Fibroblast of lung (primary cell): Measurements from ENCODE around the gene C7orf57.

Experiments
- CTCF ChIP-seq, 2 donors: IDR thresholded peaks in 1 of 2; conservative IDR thresholded peaks in 1 of 2; 1 replicate in 1 of 2; 2 replicates in 1 of 2; pipeline ENCODE4 v1.5.1; 2011 to 2012; ENCODE audit warnings: low read length in 2 of 2, control low read depth in 1 of 2, inconsistent platforms in 1 of 2, low read depth in 1 of 2, mild to moderate bottlenecking in 1 of 2
- EZH2 ChIP-seq: IDR thresholded peaks from 2 replicates; pipeline ENCODE4 v1.5.1; 2012; ENCODE audit warnings: low read length, control low read depth, mild to moderate bottlenecking; ENCODE audit errors: missing control alignments

- no peak for TF ChIP-seq CTCF (conservative IDR thresholded peaks at IDR 0.05 in 1 of 2, IDR thresholded peaks at IDR 0.05 in 1 of 2; ENCODE audit: low read depth in 1 of 2, low read length in 2 of 2)
- TF ChIP-seq EZH2, result no peak
Observed at GRCh38 chr7:48106906-48107659, 71.7 kb downstream of the C7orf57 start.
